GM23338 (cell line): ENCODE data around the gene SST. TPM values are rescaled to one million over a fixed set of nuclear protein-coding genes. Genes with fewer than 3 reads are reported as not detected.

Experiments
- ATAC-seq: fragments of 200-7000 bp; cut with Tn5 transposase; 3 replicates; pipeline ENCODE4 v1.9.1; 2020
- DNase-seq: peaks from one replicate; pipeline ENCODE4 v3.0.0-alpha.2; 2015; ENCODE audit warnings: low spot score
- H2AFZ ChIP-seq: fragments of 200-600 bp; sonication (generic); 2 replicates; pipeline ENCODE4 v1.8.0; 2016; ENCODE audit warnings: antibody characterized with exemption, mild to moderate bottlenecking, moderate library complexity
- H3F3A ChIP-seq: fragments of 200-600 bp; sonication (generic); replicated peaks from 2 replicates; pipeline ENCODE4 v1.8.0; 2017; ENCODE audit warnings: antibody characterized with exemption, mixed run types, low read depth
- H3K27ac ChIP-seq: fragments of 200-600 bp; sonication (generic); 2 replicates; pipeline ENCODE4 v1.6.1; 2016; ENCODE audit warnings: low read depth
- H3K27me3 ChIP-seq: fragments of 200-600 bp; sonication (generic); 2 replicates; pipeline ENCODE4 v1.8.0; 2016; ENCODE audit warnings: mild to moderate bottlenecking, mixed run types, moderate library complexity; ENCODE audit not compliant: insufficient read depth
- H3K36me3 ChIP-seq: fragments of 200-600 bp; sonication (generic); 2 replicates; pipeline ENCODE4 v1.8.0; 2016; ENCODE audit warnings: mild to moderate bottlenecking; ENCODE audit not compliant: insufficient read depth
- H3K4me1 ChIP-seq: fragments of 200-600 bp; sonication (generic); 2 replicates; pipeline ENCODE4 v1.8.0; 2016; ENCODE audit warnings: mild to moderate bottlenecking, moderate library complexity; ENCODE audit not compliant: insufficient read depth
- H3K4me2 ChIP-seq: fragments of 200-600 bp; sonication (generic); 2 replicates; pipeline ENCODE4 v1.7.1; 2017; ENCODE audit warnings: mixed run types
- H3K4me3 ChIP-seq: fragments of 200-600 bp; sonication (generic); 2 replicates; pipeline ENCODE4 v1.6.1; 2016; ENCODE audit warnings: mixed run types
- H3K79me2 ChIP-seq: fragments of 200-600 bp; sonication (generic); replicated peaks from 2 replicates; pipeline ENCODE4 v1.8.0; 2017; ENCODE audit warnings: mild to moderate bottlenecking; ENCODE audit not compliant: insufficient read depth
- H3K9me2 ChIP-seq: fragments of 200-600 bp; sonication (generic); 2 replicates; pipeline ENCODE4 v1.8.0; 2017; ENCODE audit not compliant: insufficient read depth
- H4K20me1 ChIP-seq: fragments of 200-600 bp; sonication (generic); replicated peaks from 2 replicates; pipeline ENCODE4 v1.8.0; 2017; ENCODE audit warnings: mild to moderate bottlenecking; ENCODE audit not compliant: insufficient read depth
- H3K27ac Mint-ChIP-seq: 2 replicates; pipeline ENCODE4 v1.8.0; 2020; ENCODE audit warnings: inconsistent platforms, mild to moderate bottlenecking, moderate library complexity, mixed read lengths
- H3K27me3 Mint-ChIP-seq: 3 replicates; pipeline ENCODE4 v1.8.0; 2022; ENCODE audit warnings: low read depth, mild to moderate bottlenecking, moderate library complexity, mixed read lengths, inconsistent platforms; ENCODE audit not compliant: insufficient read depth, poor library complexity
- H3K36me3 Mint-ChIP-seq: 3 replicates; pipeline ENCODE4 v1.8.0; 2021; ENCODE audit warnings: low read depth, mild to moderate bottlenecking, inconsistent platforms, moderate library complexity, mixed read lengths
- H3K4me1 Mint-ChIP-seq: 3 replicates; pipeline ENCODE4 v1.8.0; 2020; ENCODE audit warnings: mild to moderate bottlenecking, inconsistent platforms, mixed read lengths
- H3K4me3 Mint-ChIP-seq: 3 replicates; pipeline ENCODE4 v1.8.0; 2021; ENCODE audit warnings: moderate library complexity, mild to moderate bottlenecking, inconsistent platforms, mixed read lengths
- H3K9me3 Mint-ChIP-seq: 3 replicates; pipeline ENCODE4 v1.8.0; 2020; ENCODE audit warnings: moderate library complexity, mild to moderate bottlenecking, inconsistent platforms, mixed read lengths
- CREB1 ChIP-seq: fragments of 250-450 bp; sonication (Bioruptor Pico); IDR thresholded peaks from 2 replicates; pipeline ENCODE4 v1.5.0; 2020; ENCODE audit warnings: low read depth, mild to moderate bottlenecking, moderate library complexity
- EZH2phosphoT487 ChIP-seq: fragments of 200-600 bp; sonication (generic); IDR thresholded peaks from one replicate; pipeline ENCODE4 v1.8.1; 2018; ENCODE audit warnings: antibody characterized with exemption; ENCODE audit not compliant: unreplicated experiment
- JUNB ChIP-seq: IDR thresholded peaks from one replicate; pipeline ENCODE4 v1.6.1; 2016; ENCODE audit warnings: antibody characterized with exemption; ENCODE audit not compliant: unreplicated experiment
- NANOG ChIP-seq: IDR thresholded peaks from 2 replicates; pipeline ENCODE4 v1.6.1; 2016; ENCODE audit warnings: antibody characterized with exemption, borderline replicate concordance
- POLR2AphosphoS5 ChIP-seq: IDR thresholded peaks from 2 replicates; pipeline ENCODE4 v1.6.1; 2016; ENCODE audit warnings: antibody characterized with exemption, low read depth
- ZNF114 ChIP-seq: fragments of 250-450 bp; sonication (Bioruptor Pico); IDR thresholded peaks from 2 replicates; pipeline ENCODE4 v1.5.0; 2020; ENCODE audit warnings: mild to moderate bottlenecking, moderate library complexity
- ZNF331 ChIP-seq: fragments of 250-450 bp; sonication (Bioruptor Pico); IDR thresholded peaks from 2 replicates; pipeline ENCODE4 v1.5.0; 2020; ENCODE audit warnings: low read depth, mild to moderate bottlenecking, moderate library complexity
- polyA plus RNA-seq: library from polyadenylated mRNA; unstranded; fragments of >200 nt; fragmentation: Nextera tagmentation; extraction: Ambion mirVana; gene quantifications from 2 replicates; pipeline ENCODE4 v1.2.1, GENCODE V29; 2016
- total RNA-seq: library from RNA; depleted of rRNA; stranded (reverse); fragments of >200 nt; shearing (Covaris generic); gene quantifications from 2 replicates; pipeline ENCODE4 v1.2.3, GENCODE V29; 2014
- TF ChIP-seq, protein P1 (sequence below): IDR thresholded peaks from one replicate; pipeline ENCODE4 v1.6.1; 2018; ENCODE audit warnings: antibody characterized with exemption; ENCODE audit not compliant: unreplicated experiment
- TF ChIP-seq, protein P2 (sequence below), 2 experiments: fragments of 200-600 bp in 1 of 2; sonication (generic) in 1 of 2; conservative IDR thresholded peaks; 2 replicates each; pipeline versions ENCODE4 v1.5.1 to v1.6.1; 2016 to 2017; ENCODE audit warnings: antibody characterized with exemption in 2 of 2, low read depth in 2 of 2, mild to moderate bottlenecking in 2 of 2, moderate library complexity in 1 of 2

The SST gene
- total and polyA plus RNA-seq, 2 experiments from 2014 or later = 3.9 TPM; not detected in 1

DNA sequence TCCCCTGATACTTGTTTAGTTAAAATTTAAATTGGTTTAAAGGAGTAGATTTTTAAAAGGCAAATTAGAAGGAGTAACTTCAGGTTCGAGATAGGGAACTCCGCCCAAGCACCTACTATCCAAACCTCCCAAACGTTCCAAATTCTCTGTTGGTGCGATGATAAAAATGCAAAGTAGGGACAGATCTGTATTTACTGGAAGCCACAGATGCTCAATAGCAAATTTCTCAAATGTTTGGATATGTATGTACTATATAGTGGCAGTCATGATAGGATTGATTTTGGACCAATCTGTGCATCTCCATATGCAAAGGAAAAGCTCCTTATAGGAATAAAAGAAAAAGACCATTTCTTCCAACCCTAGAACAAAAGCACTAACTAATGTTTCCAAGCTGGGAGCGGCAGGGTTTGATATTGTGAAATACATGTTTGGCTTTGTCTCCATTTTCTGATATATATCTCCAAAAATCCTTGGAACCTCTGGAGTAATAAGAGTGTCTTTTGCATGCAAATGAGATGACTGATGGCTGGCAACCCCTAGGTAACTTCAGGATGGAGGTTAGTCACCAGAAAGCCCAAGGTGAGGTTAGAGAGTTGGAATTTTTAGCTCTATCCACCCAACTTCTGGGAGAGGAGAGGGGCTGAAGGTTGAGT is 16.6 kb upstream of the SST start:
- no peak for TF ChIP-seq NANOG
- H3K9me3 Mint-ChIP-seq = peaks cover 26% of the 10 kb centered on the region
- H3K27ac ChIP-seq = no peak overlapping the region

DNA sequence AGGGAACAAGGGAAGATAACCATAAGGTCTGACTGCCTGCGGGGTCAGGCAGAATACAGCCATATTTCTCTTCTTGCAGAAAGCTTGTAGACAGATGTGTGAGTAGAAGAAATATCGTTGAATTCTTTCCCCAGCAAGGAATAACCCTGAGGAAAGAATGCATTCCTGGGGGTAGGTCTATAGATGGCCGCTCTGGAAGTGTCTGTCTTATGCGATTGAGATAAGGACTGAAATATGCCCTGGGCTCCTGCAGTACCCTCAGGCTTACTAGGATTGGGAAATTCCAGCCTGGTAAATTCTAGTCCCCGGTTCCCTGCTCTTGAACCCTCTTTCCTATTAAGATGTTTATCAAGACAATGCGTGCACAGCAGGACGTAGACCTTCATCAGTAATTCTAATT is 15.8 kb upstream of the SST start:
- no peaks in the 10 kb centered on the region for H4K20me1 ChIP-seq
- Mint-ChIP-seq H3K36me3 (peaks cover 23% of the 10 kb centered on the region), H3K4me3 (no peak overlapping the region), H3K9me3 (peaks cover 26% of the 10 kb centered on the region), H3K4me1 (peaks cover 2% of the 10 kb centered on the region; the same call in 1 of the 3 replicates), H3K27ac (no peak overlapping the region), H3K27me3 (peaks cover 1% of the 10 kb centered on the region)
- H3K4me3 ChIP-seq = no peak overlapping the region
- no peak overlapping the region for H2AFZ ChIP-seq
- no peaks in the 10 kb centered on the region for H3F3A ChIP-seq
- H3K9me2 ChIP-seq = no peaks in the 10 kb centered on the region; the same call in 1 of the 2 replicates
- DNase-seq (no peak), ATAC-seq (no peak)
- peaks cover 16% of the 10 kb centered on the region for H3K36me3 ChIP-seq
- H3K4me2 ChIP-seq = no peak overlapping the region
- TF ChIP-seq POLR2AphosphoS5 (no peak), JUNB (no peak), ZNF331 (CRISPR knock-in tag) (no peak), ZNF114 (CRISPR knock-in tag) (no peak), NANOG (no peak), EZH2phosphoT487 (no peak), CREB1 (no peak)
- TF ChIP-seq, protein P1, sequence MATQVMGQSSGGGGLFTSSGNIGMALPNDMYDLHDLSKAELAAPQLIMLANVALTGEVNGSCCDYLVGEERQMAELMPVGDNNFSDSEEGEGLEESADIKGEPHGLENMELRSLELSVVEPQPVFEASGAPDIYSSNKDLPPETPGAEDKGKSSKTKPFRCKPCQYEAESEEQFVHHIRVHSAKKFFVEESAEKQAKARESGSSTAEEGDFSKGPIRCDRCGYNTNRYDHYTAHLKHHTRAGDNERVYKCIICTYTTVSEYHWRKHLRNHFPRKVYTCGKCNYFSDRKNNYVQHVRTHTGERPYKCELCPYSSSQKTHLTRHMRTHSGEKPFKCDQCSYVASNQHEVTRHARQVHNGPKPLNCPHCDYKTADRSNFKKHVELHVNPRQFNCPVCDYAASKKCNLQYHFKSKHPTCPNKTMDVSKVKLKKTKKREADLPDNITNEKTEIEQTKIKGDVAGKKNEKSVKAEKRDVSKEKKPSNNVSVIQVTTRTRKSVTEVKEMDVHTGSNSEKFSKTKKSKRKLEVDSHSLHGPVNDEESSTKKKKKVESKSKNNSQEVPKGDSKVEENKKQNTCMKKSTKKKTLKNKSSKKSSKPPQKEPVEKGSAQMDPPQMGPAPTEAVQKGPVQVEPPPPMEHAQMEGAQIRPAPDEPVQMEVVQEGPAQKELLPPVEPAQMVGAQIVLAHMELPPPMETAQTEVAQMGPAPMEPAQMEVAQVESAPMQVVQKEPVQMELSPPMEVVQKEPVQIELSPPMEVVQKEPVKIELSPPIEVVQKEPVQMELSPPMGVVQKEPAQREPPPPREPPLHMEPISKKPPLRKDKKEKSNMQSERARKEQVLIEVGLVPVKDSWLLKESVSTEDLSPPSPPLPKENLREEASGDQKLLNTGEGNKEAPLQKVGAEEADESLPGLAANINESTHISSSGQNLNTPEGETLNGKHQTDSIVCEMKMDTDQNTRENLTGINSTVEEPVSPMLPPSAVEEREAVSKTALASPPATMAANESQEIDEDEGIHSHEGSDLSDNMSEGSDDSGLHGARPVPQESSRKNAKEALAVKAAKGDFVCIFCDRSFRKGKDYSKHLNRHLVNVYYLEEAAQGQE = no peak
- TF ChIP-seq, protein P2, sequence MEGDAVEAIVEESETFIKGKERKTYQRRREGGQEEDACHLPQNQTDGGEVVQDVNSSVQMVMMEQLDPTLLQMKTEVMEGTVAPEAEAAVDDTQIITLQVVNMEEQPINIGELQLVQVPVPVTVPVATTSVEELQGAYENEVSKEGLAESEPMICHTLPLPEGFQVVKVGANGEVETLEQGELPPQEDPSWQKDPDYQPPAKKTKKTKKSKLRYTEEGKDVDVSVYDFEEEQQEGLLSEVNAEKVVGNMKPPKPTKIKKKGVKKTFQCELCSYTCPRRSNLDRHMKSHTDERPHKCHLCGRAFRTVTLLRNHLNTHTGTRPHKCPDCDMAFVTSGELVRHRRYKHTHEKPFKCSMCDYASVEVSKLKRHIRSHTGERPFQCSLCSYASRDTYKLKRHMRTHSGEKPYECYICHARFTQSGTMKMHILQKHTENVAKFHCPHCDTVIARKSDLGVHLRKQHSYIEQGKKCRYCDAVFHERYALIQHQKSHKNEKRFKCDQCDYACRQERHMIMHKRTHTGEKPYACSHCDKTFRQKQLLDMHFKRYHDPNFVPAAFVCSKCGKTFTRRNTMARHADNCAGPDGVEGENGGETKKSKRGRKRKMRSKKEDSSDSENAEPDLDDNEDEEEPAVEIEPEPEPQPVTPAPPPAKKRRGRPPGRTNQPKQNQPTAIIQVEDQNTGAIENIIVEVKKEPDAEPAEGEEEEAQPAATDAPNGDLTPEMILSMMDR (conservative IDR thresholded peaks at IDR 0.05; ENCODE audit: low read depth in 2 of 2) = no peak
- H3K79me2 ChIP-seq = no peaks in the 10 kb centered on the region
- no peaks in the 10 kb centered on the region for H3K27me3 ChIP-seq
- 0 out of 2 replicates have a peak, but pooled peaks cover 7% of the 10 kb centered on the region for H3K4me1 ChIP-seq
- no peak overlapping the region for H3K27ac ChIP-seq

More for the DNA sequence above, 16.6 kb upstream of the SST start:
- H3K27ac Mint-ChIP-seq = no peak overlapping the region
- no peaks in the 10 kb centered on the region for H4K20me1 ChIP-seq
- no peak overlapping the region for H2AFZ ChIP-seq
- H3K4me1 ChIP-seq = 0 out of 2 replicates have a peak, but pooled peaks cover 7% of the 10 kb centered on the region
- H3K4me2 ChIP-seq = no peak overlapping the region
- peaks cover 23% of the 10 kb centered on the region for H3K36me3 Mint-ChIP-seq
- peaks cover 16% of the 10 kb centered on the region for H3K36me3 ChIP-seq
- no peaks in the 10 kb centered on the region; the same call in 1 of the 2 replicates for H3K9me2 ChIP-seq
- no peaks in the 10 kb centered on the region for H3K79me2 ChIP-seq
- no peak overlapping the region for H3K4me3 ChIP-seq
- no peak for DNase-seq
- H3F3A ChIP-seq = no peaks in the 10 kb centered on the region
- H3K4me1 Mint-ChIP-seq = peaks cover 2% of the 10 kb centered on the region; the same call in 1 of the 3 replicates
- H3K4me3 Mint-ChIP-seq = no peak overlapping the region
- H3K27me3 Mint-ChIP-seq = peaks cover 1% of the 10 kb centered on the region
- H3K27me3 ChIP-seq = no peaks in the 10 kb centered on the region
- ATAC-seq = no peak
